HepG2 (cell line): ENCODE data around the gene FAM76A. TPM values are rescaled to one million over a fixed set of nuclear protein-coding genes. Genes with fewer than 3 reads are reported as not detected.

Source experiments
- EP300 ChIP-seq, 3 experiments: sonication (generic) in 1 of 3; formaldehyde crosslinking in 1 of 3; IDR thresholded peaks; 2 replicates each; pipeline versions ENCODE4 v1.5.1 to v1.6.1; 2011 to 2020; ENCODE audit warnings: low read depth in 2 of 3, low read length in 2 of 3, borderline replicate concordance in 1 of 3, improper control_type of control experiment in 1 of 3, mild to moderate bottlenecking in 1 of 3, missing genetic modification reagents in 1 of 3, moderate library complexity in 1 of 3
- GABPB1 ChIP-seq: IDR thresholded peaks from 2 replicates; pipeline ENCODE4 v1.6.1; 2016; ENCODE audit warnings: mild to moderate bottlenecking, missing genetic modification reagents, moderate library complexity, missing compliant biosample characterization
- GZF1 ChIP-seq: sonication (generic); formaldehyde crosslinking; IDR thresholded peaks from 2 replicates; pipeline ENCODE4 v1.5.1; 2020; ENCODE audit warnings: mild to moderate bottlenecking, missing genetic modification reagents
- HDAC2 ChIP-seq: sonication (generic); formaldehyde crosslinking; IDR thresholded peaks from 2 replicates; pipeline ENCODE4 v1.4.0; 2020; ENCODE audit warnings: missing genetic modification reagents
- MBD4 ChIP-seq: IDR thresholded peaks from 2 replicates; pipeline ENCODE4 v1.6.1; 2012; ENCODE audit warnings: low read length, inconsistent platforms, borderline replicate concordance
- MEF2D ChIP-seq: sonication (generic); formaldehyde crosslinking; IDR thresholded peaks from 2 replicates; pipeline ENCODE4 v1.5.1; 2020; ENCODE audit warnings: mild to moderate bottlenecking, missing genetic modification reagents
- NFKB2 ChIP-seq: sonication (generic); formaldehyde crosslinking; IDR thresholded peaks from 2 replicates; pipeline ENCODE4 v1.4.0; 2020; ENCODE audit warnings: missing genetic modification reagents, borderline replicate concordance
- NR3C1 ChIP-seq: sonication (generic); formaldehyde crosslinking; IDR thresholded peaks from 2 replicates; pipeline ENCODE4 v1.4.0; 2020; ENCODE audit warnings: missing genetic modification reagents
- SKI ChIP-seq: fragments of 450-650 bp; IDR thresholded peaks from one replicate; pipeline ENCODE4 v1.6.1; 2018; ENCODE audit warnings: mild to moderate bottlenecking; ENCODE audit not compliant: partially characterized antibody
- SMAD3 ChIP-seq: sonication (generic); formaldehyde crosslinking; IDR thresholded peaks from 2 replicates; pipeline ENCODE4 v1.4.0; 2020; ENCODE audit warnings: missing genetic modification reagents
- SRY ChIP-seq: sonication (generic); formaldehyde crosslinking; IDR thresholded peaks from 2 replicates; pipeline ENCODE4 v1.8.0; 2022; ENCODE audit warnings: mild to moderate bottlenecking, missing genetic modification reagents
- TAF1 ChIP-seq: sonication (generic); formaldehyde crosslinking; IDR thresholded peaks from 2 replicates; pipeline ENCODE4 v1.4.0; 2020; ENCODE audit warnings: missing genetic modification reagents
- ZBTB20 ChIP-seq: sonication (generic); formaldehyde crosslinking; IDR thresholded peaks from 2 replicates; pipeline ENCODE4 v1.8.1; 2023; ENCODE audit warnings: missing genetic modification reagents, low read depth, mild to moderate bottlenecking, borderline replicate concordance
- ZNF354B ChIP-seq: sonication (generic); formaldehyde crosslinking; IDR thresholded peaks from 2 replicates; pipeline ENCODE4 v1.8.0; 2022; ENCODE audit warnings: mild to moderate bottlenecking, missing genetic modification reagents
- ZNF691 ChIP-seq: sonication (generic); formaldehyde crosslinking; IDR thresholded peaks from 2 replicates; pipeline ENCODE4 v1.4.0; 2020; ENCODE audit warnings: missing genetic modification reagents, low read depth, mild to moderate bottlenecking, borderline replicate concordance
- ZNF724P ChIP-seq: sonication (generic); formaldehyde crosslinking; IDR thresholded peaks from 2 replicates; pipeline ENCODE4 v1.8.0; 2022; ENCODE audit warnings: missing genetic modification reagents, borderline replicate concordance
- polyA plus RNA-seq, 8 experiments: library from polyadenylated mRNA; depleted of rRNA in 3 of 8; stranded (reverse) in 7 of 8; unstranded in 1 of 8; fragments of >200 nt; fragmentation: Illumina TruSeq in 4 of 8; extraction: Trizol in 4 of 8; gene quantifications; 2 replicates each; pipeline versions ENCODE4 v1.2.1 to v1.2.3, GENCODE V29; 2011 to 2016; ENCODE audit warnings: low read depth in 4 of 8, missing spikeins in 1 of 8, mixed read lengths in 1 of 8; ENCODE audit not compliant: insufficient read depth in 1 of 8
- total RNA-seq, 5 experiments: library from RNA; depleted of rRNA; stranded (reverse); fragments of >200 nt; fragmentation: Illumina TruSeq; extraction: Trizol; gene quantifications; 2 replicates each; pipeline ENCODE4 v1.2.3, GENCODE V29; 2016; ENCODE audit warnings: low read depth in 1 of 5
- TF ChIP-seq, protein P1 (sequence below): sonication (generic); formaldehyde crosslinking; IDR thresholded peaks from one replicate; pipeline ENCODE4 v1.5.1; 2020; ENCODE audit warnings: mild to moderate bottlenecking, missing genetic modification reagents; ENCODE audit errors: not compliant biosample characterization
- TF ChIP-seq, protein P2 (sequence below): sonication (generic); formaldehyde crosslinking; IDR thresholded peaks from 2 replicates; pipeline ENCODE4 v1.8.0; 2022; ENCODE audit warnings: missing genetic modification reagents, mild to moderate bottlenecking, borderline replicate concordance

FAM76A gene
- total and polyA plus RNA-seq, 2 of the 13 experiments (the other 11 are each of a cell fraction or from before 2014, with no cell fraction given): 4.2 to 15.7 TPM

DNA sequence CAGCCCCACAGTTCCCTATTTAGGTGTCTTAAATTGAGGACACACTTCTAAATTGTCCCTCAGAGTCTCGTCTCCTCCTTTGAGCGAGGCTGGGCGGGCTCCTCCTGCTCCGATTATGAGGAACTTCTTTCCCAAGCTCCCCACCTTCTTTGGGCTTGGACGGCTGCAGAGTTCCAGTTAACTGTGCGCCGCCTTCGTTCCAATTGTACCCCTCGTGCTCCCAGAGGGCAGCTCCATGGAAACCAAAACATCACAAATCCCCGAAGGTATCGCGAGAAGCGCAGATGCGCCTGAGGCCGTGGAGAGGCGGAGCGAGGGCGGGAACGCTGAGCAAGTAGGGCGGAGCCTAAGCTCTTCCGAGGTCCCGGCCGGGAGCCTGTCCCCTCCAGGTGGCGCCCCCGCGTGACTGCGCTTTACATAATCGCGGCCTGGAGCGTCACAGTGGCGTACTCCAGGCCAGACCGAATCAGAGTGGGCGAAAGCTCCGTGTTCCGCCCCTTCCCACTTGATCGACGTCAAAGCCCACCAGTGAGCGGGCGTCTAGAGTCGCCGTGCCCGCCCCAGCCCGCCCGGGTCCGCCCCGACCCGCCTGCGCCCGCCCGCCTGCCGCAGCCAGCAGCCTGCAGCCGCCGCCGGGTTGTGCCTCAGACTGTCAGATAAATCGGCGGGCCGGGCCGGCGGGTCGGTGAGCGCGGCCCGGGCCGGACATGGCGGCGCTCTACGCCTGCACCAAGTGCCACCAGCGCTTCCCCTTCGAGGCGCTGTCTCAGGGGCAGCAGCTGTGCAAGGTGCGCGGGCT is at the start of gene FAM76A (continued):
- no peak for TF ChIP-seq GZF1
- TF ChIP-seq ZBTB20: 0 out of 2 replicates have a peak, but pooled peaks have one; percentile 33
- peak; percentile 65 for TF ChIP-seq GABPB1 (CRISPR knock-in tag)
- TF ChIP-seq ZNF691 (CRISPR knock-in tag): peak; percentile 64
- 0 out of 2 replicates have a peak, but pooled peaks have one; percentile 39 for TF ChIP-seq SRY (CRISPR knock-in tag)
- TF ChIP-seq ZNF354B (CRISPR knock-in tag): no peak
- TF ChIP-seq NR3C1: no peak
- peak; percentile 75; the same call in 1 of the 2 replicates for TF ChIP-seq TAF1 (CRISPR knock-in tag)
- TF ChIP-seq SMAD3 (CRISPR knock-in tag): 0 out of 2 replicates have a peak, but pooled peaks have one; percentile 54
- TF ChIP-seq MEF2D (CRISPR knock-in tag): peak; percentile 64; the same call in 1 of the 2 replicates
- peak in 1 of 2 experiments; percentile 31; a peak in 1 of 4 replicates for TF ChIP-seq EP300 (IDR thresholded peaks at IDR 0.05; ENCODE audit: low read depth in 2 of 2, low read length in 2 of 2)
- peak; percentile 29; the same call in 1 of the 2 replicates for TF ChIP-seq EP300 (CRISPR knock-in tag; IDR thresholded peaks at IDR 0.05; ENCODE audit: borderline replicate concordance)
- TF ChIP-seq MBD4: no peak
- TF ChIP-seq, protein P1, sequence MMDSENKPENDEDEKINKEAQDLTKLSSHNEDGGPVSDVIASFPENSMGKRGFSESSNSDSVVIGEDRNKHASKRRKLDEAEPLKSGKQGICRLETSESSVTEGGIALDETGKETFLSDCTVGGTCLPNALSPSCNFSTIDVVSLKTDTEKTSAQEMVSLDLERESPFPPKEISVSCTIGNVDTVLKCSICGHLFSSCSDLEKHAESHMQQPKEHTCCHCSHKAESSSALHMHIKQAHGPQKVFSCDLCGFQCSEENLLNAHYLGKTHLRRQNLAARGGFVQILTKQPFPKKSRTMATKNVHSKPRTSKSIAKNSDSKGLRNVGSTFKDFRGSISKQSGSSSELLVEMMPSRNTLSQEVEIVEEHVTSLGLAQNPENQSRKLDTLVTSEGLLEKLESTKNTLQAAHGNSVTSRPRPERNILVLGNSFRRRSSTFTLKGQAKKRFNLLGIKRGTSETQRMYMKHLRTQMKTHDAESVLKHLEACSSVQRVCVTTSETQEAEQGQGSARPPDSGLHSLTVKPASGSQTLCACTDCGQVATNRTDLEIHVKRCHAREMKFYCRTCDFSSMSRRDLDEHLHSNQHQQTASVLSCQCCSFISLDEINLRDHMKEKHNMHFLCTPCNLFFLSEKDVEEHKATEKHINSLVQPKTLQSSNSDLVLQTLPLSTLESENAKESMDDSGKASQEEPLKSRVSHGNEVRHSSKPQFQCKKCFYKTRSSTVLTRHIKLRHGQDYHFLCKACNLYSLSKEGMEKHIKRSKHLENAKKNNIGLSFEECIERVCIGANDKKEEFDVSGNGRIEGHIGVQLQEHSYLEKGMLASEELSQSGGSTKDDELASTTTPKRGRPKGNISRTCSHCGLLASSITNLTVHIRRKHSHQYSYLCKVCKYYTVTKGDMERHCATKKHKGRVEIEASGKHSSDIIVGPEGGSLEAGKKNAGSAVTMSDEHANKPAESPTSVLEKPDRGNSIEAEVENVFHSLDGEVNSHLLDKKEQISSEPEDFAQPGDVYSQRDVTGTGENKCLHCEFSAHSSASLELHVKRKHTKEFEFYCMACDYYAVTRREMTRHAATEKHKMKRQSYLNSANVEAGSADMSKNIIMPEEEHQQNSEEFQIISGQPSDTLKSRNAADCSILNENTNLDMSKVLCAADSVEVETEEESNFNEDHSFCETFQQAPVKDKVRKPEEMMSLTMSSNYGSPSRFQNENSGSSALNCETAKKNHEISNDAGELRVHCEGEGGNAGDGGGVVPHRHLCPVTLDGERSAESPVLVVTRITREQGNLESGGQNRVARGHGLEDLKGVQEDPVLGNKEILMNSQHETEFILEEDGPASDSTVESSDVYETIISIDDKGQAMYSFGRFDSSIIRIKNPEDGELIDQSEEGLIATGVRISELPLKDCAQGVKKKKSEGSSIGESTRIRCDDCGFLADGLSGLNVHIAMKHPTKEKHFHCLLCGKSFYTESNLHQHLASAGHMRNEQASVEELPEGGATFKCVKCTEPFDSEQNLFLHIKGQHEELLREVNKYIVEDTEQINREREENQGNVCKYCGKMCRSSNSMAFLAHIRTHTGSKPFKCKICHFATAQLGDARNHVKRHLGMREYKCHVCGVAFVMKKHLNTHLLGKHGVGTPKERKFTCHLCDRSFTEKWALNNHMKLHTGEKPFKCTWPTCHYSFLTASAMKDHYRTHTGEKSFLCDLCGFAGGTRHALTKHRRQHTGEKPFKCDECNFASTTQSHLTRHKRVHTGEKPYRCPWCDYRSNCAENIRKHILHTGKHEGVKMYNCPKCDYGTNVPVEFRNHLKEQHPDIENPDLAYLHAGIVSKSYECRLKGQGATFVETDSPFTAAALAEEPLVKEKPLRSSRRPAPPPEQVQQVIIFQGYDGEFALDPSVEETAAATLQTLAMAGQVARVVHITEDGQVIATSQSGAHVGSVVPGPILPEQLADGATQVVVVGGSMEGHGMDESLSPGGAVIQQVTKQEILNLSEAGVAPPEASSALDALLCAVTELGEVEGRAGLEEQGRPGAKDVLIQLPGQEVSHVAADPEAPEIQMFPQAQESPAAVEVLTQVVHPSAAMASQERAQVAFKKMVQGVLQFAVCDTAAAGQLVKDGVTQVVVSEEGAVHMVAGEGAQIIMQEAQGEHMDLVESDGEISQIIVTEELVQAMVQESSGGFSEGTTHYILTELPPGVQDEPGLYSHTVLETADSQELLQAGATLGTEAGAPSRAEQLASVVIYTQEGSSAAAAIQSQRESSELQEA: peak; percentile 42
- TF ChIP-seq SKI: peak; percentile 81
- TF ChIP-seq HDAC2 (CRISPR knock-in tag): peak; percentile 31; the same call in 1 of the 2 replicates
- TF ChIP-seq, protein P2, sequence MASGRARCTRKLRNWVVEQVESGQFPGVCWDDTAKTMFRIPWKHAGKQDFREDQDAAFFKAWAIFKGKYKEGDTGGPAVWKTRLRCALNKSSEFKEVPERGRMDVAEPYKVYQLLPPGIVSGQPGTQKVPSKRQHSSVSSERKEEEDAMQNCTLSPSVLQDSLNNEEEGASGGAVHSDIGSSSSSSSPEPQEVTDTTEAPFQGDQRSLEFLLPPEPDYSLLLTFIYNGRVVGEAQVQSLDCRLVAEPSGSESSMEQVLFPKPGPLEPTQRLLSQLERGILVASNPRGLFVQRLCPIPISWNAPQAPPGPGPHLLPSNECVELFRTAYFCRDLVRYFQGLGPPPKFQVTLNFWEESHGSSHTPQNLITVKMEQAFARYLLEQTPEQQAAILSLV: no peak; the same call in 1 of the 2 replicates
- TF ChIP-seq ZNF724P: peak; percentile 27; the same call in 1 of the 2 replicates
- 0 out of 2 replicates have a peak, but pooled peaks have one; percentile 53 for TF ChIP-seq NFKB2 (CRISPR knock-in tag)
